MCF 10A (cell line): ENCODE measurements around the gene STRBP. TPM values are rescaled to one million over a fixed set of nuclear protein-coding genes. Genes with fewer than 3 reads are reported as not detected.

Source experiments
- BruUV-seq: library from RNA; stranded (reverse); fragments of 400-500 nt; replicated peaks from 2 replicates; lab custom pipeline; 2021; lab: Mats Ljungman, UMichigan
- CTCF ChIA-PET: fragments of 300-600 bp; sonication (Branson Sonifier 250); formaldehyde crosslinking; extraction: SDS; loops from one replicate; lab custom pipeline; 2021; ENCODE audit warnings: antibody characterized with exemption, inconsistent platforms; lab: Yijun Ruan, JAX
- POLR2A ChIA-PET: fragments of 300-600, 350-650 bp; sonication (Branson Sonifier 250); formaldehyde crosslinking; extraction: SDS; loops from one replicate; lab custom pipeline; 2020; ENCODE audit warnings: antibody characterized with exemption, inconsistent platforms; lab: Yijun Ruan, JAX
- DNase-seq: peaks from one replicate; pipeline ENCODE4 v3.0.0-alpha.2; 2018; ENCODE audit not compliant: unreplicated experiment
- H3K27ac Mint-ChIP-seq: one replicate; pipeline ENCODE4 v1.8.0; 2022; ENCODE audit warnings: mild to moderate bottlenecking, low read depth, mixed read lengths; ENCODE audit not compliant: unreplicated experiment
- H3K27me3 Mint-ChIP-seq: one replicate; pipeline ENCODE4 v1.8.0; 2022; ENCODE audit warnings: mixed read lengths; ENCODE audit not compliant: insufficient read depth, unreplicated experiment
- H3K36me3 Mint-ChIP-seq: one replicate; pipeline ENCODE4 v1.8.0; 2022; ENCODE audit warnings: mild to moderate bottlenecking, moderate library complexity, mixed read lengths; ENCODE audit not compliant: insufficient read depth, unreplicated experiment
- H3K4me1 Mint-ChIP-seq: one replicate; pipeline ENCODE4 v1.8.0; 2022; ENCODE audit warnings: mixed read lengths; ENCODE audit not compliant: insufficient read depth, unreplicated experiment
- H3K4me3 Mint-ChIP-seq: one replicate; pipeline ENCODE4 v1.8.0; 2022; ENCODE audit warnings: mild to moderate bottlenecking, moderate library complexity, mixed read lengths; ENCODE audit not compliant: unreplicated experiment
- H3K9me3 Mint-ChIP-seq: one replicate; pipeline ENCODE4 v1.8.0; 2022; ENCODE audit warnings: mixed read lengths; ENCODE audit not compliant: unreplicated experiment
- intact Hi-C: fragments of 100-400 bp; cut with micrococcal nuclease; formaldehyde crosslinking; loops from 2 replicates; pipeline ENCODE4 v1.14.1; 2022
- total RNA-seq: library from RNA; stranded (reverse); gene quantifications from 2 replicates; pipeline ENCODE4 v1.2.3, GENCODE V29; 2022
- TF ChIP-seq, protein P1 (sequence below): fragments of 200-600 bp; IDR thresholded peaks from one replicate; pipeline ENCODE4 v1.8.0; 2022; ENCODE audit warnings: antibody characterized with exemption, mild to moderate bottlenecking; ENCODE audit not compliant: unreplicated experiment

The STRBP gene
- total RNA-seq, 1 experiment from 2014 or later, result 9.4 TPM

DNA sequence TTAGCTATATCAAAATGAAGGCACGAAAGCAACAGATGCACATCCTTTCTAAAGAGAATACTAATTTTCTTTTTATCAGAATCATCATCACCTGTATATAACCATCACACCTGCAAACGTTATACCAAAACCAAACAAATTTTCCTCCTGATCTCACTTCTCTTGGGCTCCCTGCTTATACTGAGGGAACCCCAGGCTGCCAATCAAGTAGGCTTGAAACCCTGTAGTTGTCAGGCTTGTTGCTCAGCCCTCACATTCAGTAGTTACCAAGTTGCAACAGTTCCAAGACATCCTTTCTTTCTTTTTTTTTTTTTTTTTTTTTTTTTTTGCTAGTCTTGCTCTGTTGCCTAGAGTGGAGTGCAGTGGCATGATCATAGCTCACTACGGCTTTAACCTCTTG lies 12.7 kb downstream of the STRBP start:
- Mint-ChIP-seq H3K36me3 (no peaks in the 10 kb centered on the region), H3K27ac (no peak overlapping the region), H3K4me1 (no peaks in the 10 kb centered on the region), H3K9me3 (no peaks in the 10 kb centered on the region), H3K27me3 (no peaks in the 10 kb centered on the region), H3K4me3 (no peak overlapping the region)
- CTCF ChIA-PET, result interaction anchor here (0.9 kb wide), 1 partner anchor 19 kb away, joined by 3 read pairs; no protein-coding TSS in a partner anchor
- TF ChIP-seq, protein P1, sequence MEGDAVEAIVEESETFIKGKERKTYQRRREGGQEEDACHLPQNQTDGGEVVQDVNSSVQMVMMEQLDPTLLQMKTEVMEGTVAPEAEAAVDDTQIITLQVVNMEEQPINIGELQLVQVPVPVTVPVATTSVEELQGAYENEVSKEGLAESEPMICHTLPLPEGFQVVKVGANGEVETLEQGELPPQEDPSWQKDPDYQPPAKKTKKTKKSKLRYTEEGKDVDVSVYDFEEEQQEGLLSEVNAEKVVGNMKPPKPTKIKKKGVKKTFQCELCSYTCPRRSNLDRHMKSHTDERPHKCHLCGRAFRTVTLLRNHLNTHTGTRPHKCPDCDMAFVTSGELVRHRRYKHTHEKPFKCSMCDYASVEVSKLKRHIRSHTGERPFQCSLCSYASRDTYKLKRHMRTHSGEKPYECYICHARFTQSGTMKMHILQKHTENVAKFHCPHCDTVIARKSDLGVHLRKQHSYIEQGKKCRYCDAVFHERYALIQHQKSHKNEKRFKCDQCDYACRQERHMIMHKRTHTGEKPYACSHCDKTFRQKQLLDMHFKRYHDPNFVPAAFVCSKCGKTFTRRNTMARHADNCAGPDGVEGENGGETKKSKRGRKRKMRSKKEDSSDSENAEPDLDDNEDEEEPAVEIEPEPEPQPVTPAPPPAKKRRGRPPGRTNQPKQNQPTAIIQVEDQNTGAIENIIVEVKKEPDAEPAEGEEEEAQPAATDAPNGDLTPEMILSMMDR, result no peak
- DNase-seq, result no peak
- POLR2A ChIA-PET, result interaction anchor here (0.9 kb wide), 1 partner anchor 20 kb away, joined by 3 read pairs; no protein-coding TSS in a partner anchor
- no TSS peak for BruUV-seq
- intact Hi-C loops, result no loop called here

DNA sequence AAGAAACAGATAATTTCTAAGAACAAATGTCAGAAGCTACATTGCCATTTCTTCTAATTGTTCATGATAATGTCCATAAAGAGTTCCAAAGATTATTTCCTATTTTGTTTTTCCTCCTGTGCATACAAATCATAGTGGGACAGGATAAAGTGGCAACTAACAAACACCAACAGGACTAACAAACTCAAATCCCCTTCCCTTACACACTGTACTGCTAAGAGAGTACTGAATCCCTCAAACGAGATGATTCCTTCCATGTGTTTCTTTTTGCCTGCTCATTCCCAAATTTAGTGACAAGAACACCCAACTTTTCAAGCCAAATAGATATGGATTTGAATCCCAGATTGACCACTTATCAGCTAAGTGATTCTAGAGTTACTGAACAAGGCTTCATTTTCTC lies 15.2 kb downstream of the STRBP start:
- TF ChIP-seq, protein P1, result no peak
- Mint-ChIP-seq H3K4me1 (no peaks in the 10 kb centered on the region), H3K27ac (no peak overlapping the region), H3K27me3 (no peaks in the 10 kb centered on the region), H3K9me3 (no peaks in the 10 kb centered on the region), H3K36me3 (no peaks in the 10 kb centered on the region), H3K4me3 (no peak overlapping the region)
- intact Hi-C loops, result no loop called here
- no peak for DNase-seq
- CTCF ChIA-PET, result no interaction called here
- no TSS peak for BruUV-seq
- POLR2A ChIA-PET, result no interaction called here

DNA sequence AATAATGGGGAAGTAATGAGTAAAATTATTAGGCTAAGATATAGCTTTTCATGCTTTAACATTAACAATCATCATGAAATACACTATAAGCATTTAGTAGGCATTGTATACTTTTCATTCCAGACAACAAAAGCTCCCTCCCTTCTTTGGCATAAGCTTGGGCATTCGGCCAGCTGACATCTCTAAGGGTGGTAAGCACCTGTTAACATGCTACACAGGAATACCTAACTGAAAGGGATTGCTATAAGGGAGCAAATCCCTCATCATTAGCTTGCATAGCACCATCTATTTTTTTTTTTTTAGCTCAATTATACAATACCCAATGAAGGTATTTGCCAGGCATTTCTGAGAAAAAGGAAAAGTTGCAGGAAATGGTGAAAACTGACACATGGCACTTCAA lies 16.6 kb downstream of the STRBP start:
- H3K27me3 Mint-ChIP-seq, result no peaks in the 10 kb centered on the region
- intact Hi-C loops, result no loop called here
- no peaks in the 10 kb centered on the region for H3K9me3 Mint-ChIP-seq
- BruUV-seq, result no TSS peak
- H3K27ac Mint-ChIP-seq, result no peak overlapping the region
- no peaks in the 10 kb centered on the region for H3K36me3 Mint-ChIP-seq
- TF ChIP-seq, protein P1, result no peak
- H3K4me3 Mint-ChIP-seq, result no peak overlapping the region
- DNase-seq, result no peak
- ChIA-PET POLR2A (interaction anchor here (0.9 to 1.1 kb wide), 2 partner anchors 10 to 12 kb away, joined by 4 to 6 read pairs; no protein-coding TSS in a partner anchor), CTCF (interaction anchor here (0.6 to 1.5 kb wide), 5 partner anchors 9 to 1276 kb away, joined by 3 to 4 read pairs (median 3); no protein-coding TSS in a partner anchor)
- no peaks in the 10 kb centered on the region for H3K4me1 Mint-ChIP-seq

DNA sequence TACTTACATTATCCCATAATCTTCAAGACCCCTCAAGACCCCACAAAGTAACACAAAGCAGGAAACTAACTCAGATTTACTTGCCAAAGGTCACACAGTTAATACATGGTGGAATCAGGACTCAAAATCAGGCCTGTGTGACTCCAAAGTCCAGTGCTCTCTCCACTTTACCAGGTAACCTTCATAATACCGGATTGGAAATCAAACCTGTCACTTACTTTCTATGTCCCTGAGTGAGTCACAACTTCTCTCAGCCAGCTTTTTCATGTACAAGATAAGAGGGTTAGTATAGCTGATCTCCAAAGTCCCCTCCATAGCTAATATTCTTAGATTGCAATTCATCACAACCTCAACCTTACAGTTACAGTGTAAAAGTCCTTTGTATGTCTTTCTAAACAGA lies 17.1 kb downstream of the STRBP start:
- Mint-ChIP-seq H3K36me3 (no peaks in the 10 kb centered on the region), H3K27me3 (no peaks in the 10 kb centered on the region), H3K27ac (no peak overlapping the region), H3K9me3 (no peaks in the 10 kb centered on the region), H3K4me3 (no peak overlapping the region), H3K4me1 (no peaks in the 10 kb centered on the region)
- no TSS peak for BruUV-seq
- TF ChIP-seq, protein P1, result no peak
- CTCF ChIA-PET, result interaction anchor here (1.2 to 1.5 kb wide), 2 partner anchors 10 to 16 kb away, joined by 3 to 4 read pairs; no protein-coding TSS in a partner anchor
- intact Hi-C loops, result no loop called here
- DNase-seq, result no peak
- POLR2A ChIA-PET, result interaction anchor here (0.9 to 1.1 kb wide), 2 partner anchors 10 to 11 kb away, joined by 4 to 6 read pairs; no protein-coding TSS in a partner anchor
